ENCODE results near the gene CLDN6. TPM values are rescaled to one million over a fixed set of nuclear protein-coding genes. Genes with fewer than 3 reads are reported as not detected.
A peak's percentile ranks its signal among the peaks of the same experiment; 100 is the strongest.

The CLDN6 gene
- total RNA-seq, 1 donor from 2014 or later, result 31.1 TPM

GRCh38 chr16:3063625-3064386 is 45.8 kb upstream of the CLDN6 start:
- peaks cover 6% of the 10 kb centered on the region for H3K9me3 Mint-ChIP-seq (ENCODE audit: unreplicated experiment)
- no peaks in the 10 kb centered on the region for H3K36me3 Mint-ChIP-seq (ENCODE audit: unreplicated experiment)
- no peaks in the 10 kb centered on the region for H3K4me1 Mint-ChIP-seq (ENCODE audit: low read depth, unreplicated experiment)
- H3K4me3 Mint-ChIP-seq (ENCODE audit: unreplicated experiment), result no peak overlapping the region
- TF ChIP-seq CTCF (IDR thresholded peaks at IDR 0.05; ENCODE audit: partially characterized antibody, unreplicated experiment), result no peak
- no peak for DNase-seq
- peaks cover 5% of the 10 kb centered on the region for H3K27me3 Mint-ChIP-seq (ENCODE audit: unreplicated experiment)
- no peak overlapping the region for H3K27ac Mint-ChIP-seq (ENCODE audit: unreplicated experiment)

GRCh38 chr16:3062553-3062952 is 44.6 kb upstream of the CLDN6 start:
- peaks cover 6% of the 10 kb centered on the region for H3K9me3 Mint-ChIP-seq (ENCODE audit: unreplicated experiment)

GRCh38 chr16:3060339-3061127 is 42.5 kb upstream of the CLDN6 start:
- TF ChIP-seq CTCF (IDR thresholded peaks at IDR 0.05; ENCODE audit: partially characterized antibody, unreplicated experiment), result no peak

More at GRCh38 chr16:3062553-3062952, 44.6 kb upstream of the CLDN6 start:
- H3K36me3 Mint-ChIP-seq (ENCODE audit: unreplicated experiment), result no peaks in the 10 kb centered on the region
- TF ChIP-seq CTCF (IDR thresholded peaks at IDR 0.05; ENCODE audit: partially characterized antibody, unreplicated experiment), result no peak
- peaks cover 5% of the 10 kb centered on the region for H3K27me3 Mint-ChIP-seq (ENCODE audit: unreplicated experiment)
- H3K4me1 Mint-ChIP-seq (ENCODE audit: low read depth, unreplicated experiment), result no peaks in the 10 kb centered on the region
- DNase-seq, result no peak
- H3K4me3 Mint-ChIP-seq (ENCODE audit: unreplicated experiment), result no peak overlapping the region
- H3K27ac Mint-ChIP-seq (ENCODE audit: unreplicated experiment), result no peak overlapping the region

GRCh38 chr16:3059723-3060242 is 41.8 kb upstream of the CLDN6 start:
- H3K27me3 Mint-ChIP-seq (ENCODE audit: unreplicated experiment), result peaks cover 3% of the 10 kb centered on the region
- no peak for DNase-seq
- H3K4me1 Mint-ChIP-seq (ENCODE audit: low read depth, unreplicated experiment), result no peaks in the 10 kb centered on the region
- peak overlapping the region; percentile 66 for H3K27ac Mint-ChIP-seq (ENCODE audit: unreplicated experiment)
- no peaks in the 10 kb centered on the region for H3K36me3 Mint-ChIP-seq (ENCODE audit: unreplicated experiment)
- peaks cover 3% of the 10 kb centered on the region for H3K9me3 Mint-ChIP-seq (ENCODE audit: unreplicated experiment)
- peak overlapping the region; percentile 74 for H3K4me3 Mint-ChIP-seq (ENCODE audit: unreplicated experiment)
- TF ChIP-seq CTCF (IDR thresholded peaks at IDR 0.05; ENCODE audit: partially characterized antibody, unreplicated experiment), result no peak

More at GRCh38 chr16:3060339-3061127, 42.5 kb upstream of the CLDN6 start:
- DNase-seq, result no peak
- H3K9me3 Mint-ChIP-seq (ENCODE audit: unreplicated experiment), result peaks cover 3% of the 10 kb centered on the region
- no peaks in the 10 kb centered on the region for H3K36me3 Mint-ChIP-seq (ENCODE audit: unreplicated experiment)
- H3K27me3 Mint-ChIP-seq (ENCODE audit: unreplicated experiment), result peaks cover 3% of the 10 kb centered on the region
- no peaks in the 10 kb centered on the region for H3K4me1 Mint-ChIP-seq (ENCODE audit: low read depth, unreplicated experiment)
- no peak overlapping the region for H3K4me3 Mint-ChIP-seq (ENCODE audit: unreplicated experiment)
- no peak overlapping the region for H3K27ac Mint-ChIP-seq (ENCODE audit: unreplicated experiment)

All from glutamatergic neuron (in vitro differentiated cells).